K562 (cell line): ENCODE data around the gene CR2. TPM values are rescaled to one million over a fixed set of nuclear protein-coding genes. Genes with fewer than 3 reads are reported as not detected.

Experiments
- ATAC-seq: fragments of 200-7000 bp; cut with Tn5 transposase; 3 replicates; pipeline ENCODE4 v1.9.1; 2020; ENCODE audit warnings: moderate library complexity
- BruUV-seq: library from RNA; stranded (reverse); fragments of 400-500 nt; replicated peaks from 2 replicates; lab custom pipeline; 2021; lab: Mats Ljungman, UMichigan
- CTCF ChIA-PET: fragments of 300-600 bp; formaldehyde crosslinking; extraction: SDS; loops from one replicate; lab custom pipeline; 2021; ENCODE audit warnings: low intra/inter-chr PET ratio; lab: Yijun Ruan, JAX
- POLR2A ChIA-PET: fragments of 300-600, 350-650 bp; sonication (Branson Sonifier 250); formaldehyde crosslinking; extraction: SDS; loops from one replicate; lab custom pipeline; 2021; ENCODE audit warnings: antibody characterized with exemption, inconsistent platforms; lab: Yijun Ruan, JAX
- DNase-seq, 4 experiments: peaks; one replicate each; pipeline versions ENCODE4 v3.0.0 to v3.0.0-alpha.2; 2011 to 2018; ENCODE audit warnings: low spot score in 3 of 4, mixed read lengths in 3 of 4; ENCODE audit errors: extremely low read depth in 1 of 4
- FAIRE-seq: peaks from 2 replicates; lab custom pipeline; 2011; peaks lifted over from hg19 to GRCh38; lab: Jason Lieb, UNC
- H2AFZ ChIP-seq: 2 replicates; pipeline ENCODE4 v1.6.0; 2011; ENCODE audit warnings: low read depth, low read length, control low read depth, inconsistent platforms
- H3K27ac ChIP-seq: fragments of 200-600 bp; 3 replicates; pipeline ENCODE4 v1.8.0; 2011; ENCODE audit warnings: low read depth, mild to moderate bottlenecking, control low read depth, inconsistent platforms, low read length, moderate library complexity, mixed read lengths; ENCODE audit errors: extremely low read depth
- H3K27me3 ChIP-seq, 2 experiments: fragments of 300-600 bp in 1 of 2; 2 replicates in 1 of 2; 3 replicates in 1 of 2; pipeline versions ENCODE4 v1.6.0 to v1.8.0; 2011; ENCODE audit warnings: inconsistent platforms in 2 of 2, low read length in 2 of 2, mild to moderate bottlenecking in 1 of 2, mixed read lengths in 1 of 2, moderate library complexity in 1 of 2; ENCODE audit not compliant: control insufficient read depth in 2 of 2, insufficient read depth in 2 of 2
- H3K36me3 ChIP-seq: fragments of 300-600 bp; 3 replicates; pipeline ENCODE4 v1.8.0; 2011; ENCODE audit warnings: mild to moderate bottlenecking, low read length, inconsistent platforms; ENCODE audit not compliant: control insufficient read depth, insufficient read depth
- H3K4me1 ChIP-seq, 2 experiments: fragments of 200-600 bp in 1 of 2; replicated peaks in 1 of 2; 2 replicates in 1 of 2; 3 replicates in 1 of 2; pipeline versions ENCODE4 v1.5.1 to v1.8.0; 2011; ENCODE audit warnings: inconsistent platforms in 2 of 2, low read length in 2 of 2, mild to moderate bottlenecking in 1 of 2, mixed read lengths in 1 of 2, moderate library complexity in 1 of 2; ENCODE audit not compliant: control insufficient read depth in 2 of 2, insufficient read depth in 2 of 2
- H3K4me2 ChIP-seq: 2 replicates; pipeline ENCODE4 v1.6.1; 2011; ENCODE audit warnings: low read length, control low read depth, inconsistent platforms, mixed read lengths; ENCODE audit not compliant: insufficient read depth
- H3K4me3 ChIP-seq: fragments of 200-600 bp; sonication (generic), shearing (Covaris generic); 2 replicates; pipeline ENCODE4 v1.5.1; 2016; ENCODE audit warnings: control low read depth, inconsistent platforms
- H3K79me2 ChIP-seq: fragments of 200-600 bp; 3 replicates; pipeline ENCODE4 v1.8.0; 2011; ENCODE audit warnings: low read length, inconsistent platforms; ENCODE audit not compliant: control insufficient read depth, insufficient read depth
- H3K9ac ChIP-seq, 2 experiments: 2 replicates each; pipeline versions ENCODE4 v1.6.0 to v1.6.1; 2011; ENCODE audit warnings: low read depth in 2 of 2, low read length in 2 of 2, control low read depth in 1 of 2, inconsistent platforms in 1 of 2, mild to moderate bottlenecking in 1 of 2, mixed read lengths in 1 of 2; ENCODE audit not compliant: insufficient read depth in 1 of 2
- H3K9me1 ChIP-seq: one replicate; pipeline ENCODE4 v1.6.0; 2011; ENCODE audit warnings: inconsistent platforms, mild to moderate bottlenecking, low read length, moderate library complexity; ENCODE audit not compliant: control insufficient read depth, insufficient read depth
- H3K9me3 ChIP-seq: replicated peaks from 2 replicates; pipeline ENCODE4 v1.5.1; 2011; ENCODE audit warnings: low read depth, low read length, inconsistent platforms; ENCODE audit not compliant: control insufficient read depth, insufficient read depth
- H4K20me1 ChIP-seq: replicated peaks from 2 replicates; pipeline ENCODE4 v1.6.1; 2011; ENCODE audit warnings: low read length, inconsistent platforms, mixed read lengths; ENCODE audit not compliant: control insufficient read depth, insufficient read depth
- CHD2 ChIP-seq: IDR thresholded peaks from 2 replicates; pipeline ENCODE4 v1.6.1; 2011; ENCODE audit warnings: low read depth, low read length
- DMBX1 ChIP-seq: fragments of 250-450 bp; sonication (Bioruptor Pico); IDR thresholded peaks from 2 replicates; pipeline ENCODE4 v1.8.0; 2022; ENCODE audit warnings: inconsistent platforms, mild to moderate bottlenecking, moderate library complexity, borderline replicate concordance
- E2F3 ChIP-seq: fragments of 250-450 bp; sonication (Bioruptor Pico); IDR thresholded peaks from 2 replicates; pipeline ENCODE4 v1.4.0; 2020; ENCODE audit warnings: mild to moderate bottlenecking
- FOXA1 ChIP-seq: fragments of 450-650 bp; IDR thresholded peaks from 2 replicates; pipeline ENCODE4 v1.6.1; 2016; ENCODE audit warnings: mild to moderate bottlenecking, borderline replicate concordance
- NFIX ChIP-seq: fragments of 250-450 bp; sonication (Bioruptor Pico); IDR thresholded peaks from 2 replicates; pipeline ENCODE4 v1.4.0; 2020; ENCODE audit warnings: low read depth, mild to moderate bottlenecking, moderate library complexity
- NR2F6 ChIP-seq: fragments of 450-650 bp; formaldehyde crosslinking; IDR thresholded peaks from 2 replicates; pipeline ENCODE4 v1.4.0; 2020; ENCODE audit warnings: mild to moderate bottlenecking
- POLR2H ChIP-seq: IDR thresholded peaks from 2 replicates; pipeline ENCODE4 v1.6.1; 2016; ENCODE audit warnings: missing genetic modification characterization, low read depth, mild to moderate bottlenecking, control low read depth, missing compliant biosample characterization, moderate library complexity
- ZNF41 ChIP-seq: fragments of 250-450 bp; sonication (Bioruptor Pico); conservative IDR thresholded peaks from 2 replicates; pipeline ENCODE4 v1.4.0; 2020; ENCODE audit warnings: mild to moderate bottlenecking
- ZNF589 ChIP-seq: fragments of 200-800 bp; sonication (Bioruptor generic); IDR thresholded peaks from 2 replicates; pipeline ENCODE4 v1.6.1; 2016; ENCODE audit warnings: low read depth, missing genetic modification characterization, missing compliant biosample characterization
- ZNF707 ChIP-seq: fragments of 250-450 bp; sonication (Bioruptor Pico); conservative IDR thresholded peaks from 2 replicates; pipeline ENCODE4 v1.8.0; 2022; ENCODE audit warnings: inconsistent platforms, mild to moderate bottlenecking, moderate library complexity
- WGBS: fragments of 100-300 bp; shearing (Covaris generic); methylation state at CpG from one replicate; pipeline ENCODE4 v1.1.6; 2016; ENCODE audit warnings: low coverage, mixed read lengths; ENCODE audit not compliant: insufficient coverage; ENCODE audit errors: missing lambda C conversion rate; 5-methylcytosine and 5-hydroxymethylcytosine counted together
- in situ Hi-C: fragments of 300-500 bp; cut with MboI; formaldehyde crosslinking; loops from 4 replicates; pipeline ENCODE4 v1.15.0; 2018; ENCODE audit warnings: inconsistent platforms, mixed read lengths
- intact Hi-C: fragments of 100-400 bp; cut with micrococcal nuclease; formaldehyde crosslinking; loops from 2 replicates; pipeline ENCODE4 v1.14.2; 2022
- polyA plus RNA-seq, 8 experiments: library from polyadenylated mRNA; depleted of rRNA in 4 of 8; stranded (reverse) in 5 of 8; unstranded in 3 of 8; fragments of >200 nt; fragmentation: Nextera tagmentation in 2 of 8; fragmentation: Illumina TruSeq in 1 of 8; extraction: Ambion mirVana in 2 of 8; extraction: Trizol in 1 of 8; gene quantifications; 2 replicates each; pipeline versions ENCODE4 v1.2.1 to v1.2.3, GENCODE V29; 2011 to 2014; ENCODE audit warnings: inconsistent platforms in 1 of 8, missing spikeins in 1 of 8
- total RNA-seq, 7 experiments: library from RNA; depleted of rRNA in 6 of 7; stranded (reverse); fragments of >200 nt in 6 of 7; fragmentation: Illumina TruSeq in 2 of 7; extraction: Trizol in 2 of 7; gene quantifications; 2 replicates each; pipeline versions ENCODE4 v1.2.1 to v1.2.3, GENCODE V29; 2011 to 2021; ENCODE audit warnings: low replicate concordance in 1 of 7
- TF ChIP-seq, protein P1 (sequence below): fragments of 450-650 bp; IDR thresholded peaks from 2 replicates; pipeline ENCODE4 v1.6.1; 2017; ENCODE audit warnings: mild to moderate bottlenecking, moderate library complexity
- TF ChIP-seq, protein P2 (sequence below): fragments of 150-350 bp; conservative IDR thresholded peaks from 2 replicates; pipeline ENCODE4 v1.6.1; 2014; ENCODE audit warnings: low read length
- TF ChIP-seq, protein P3 (sequence below): fragments of 250-450 bp; sonication (Bioruptor Pico); IDR thresholded peaks from 2 replicates; pipeline ENCODE4 v1.4.0; 2020; ENCODE audit warnings: mild to moderate bottlenecking, moderate library complexity, borderline replicate concordance

Gene CR2
- total and polyA plus RNA-seq, 9 of the 15 experiments (the other 6 are each of a cell fraction or from before 2014, with no cell fraction given) = 0.07 to 0.67 (median 0.37) TPM

DNA sequence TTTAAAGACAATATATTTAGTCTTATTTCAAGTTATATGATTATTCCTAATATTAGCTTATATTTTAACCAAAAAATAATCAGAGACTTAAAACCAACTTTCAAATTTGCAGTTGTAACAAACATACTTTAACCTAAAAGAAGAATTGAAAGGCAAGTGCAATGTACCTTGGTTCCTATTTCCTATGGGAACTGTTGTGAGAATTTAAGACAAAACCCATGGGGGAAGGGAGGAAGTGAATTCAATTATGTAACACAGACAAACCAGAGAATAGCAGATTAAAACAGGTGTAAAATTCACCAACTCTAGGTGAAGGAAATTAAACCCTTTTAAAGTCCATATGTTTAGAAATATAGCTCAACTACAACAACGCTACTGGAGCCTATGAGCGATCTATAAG, 22.6 kb upstream of the CR2 start:
- H3K9me3 ChIP-seq = peaks cover 9% of the 10 kb centered on the region
- ChIA-PET POLR2A (interaction anchor here (1.2 kb wide), 1 partner anchor 11 kb away, joined by 3 read pairs; no protein-coding TSS in a partner anchor), CTCF (interaction anchor here (0.7 kb wide), 1 partner anchor 175 kb away, joined by 3 read pairs; no protein-coding TSS in a partner anchor)
- no peak overlapping the region for H3K4me3 ChIP-seq
- no peaks in the 10 kb centered on the region for H3K27me3 ChIP-seq
- no peaks in the 10 kb centered on the region for H4K20me1 ChIP-seq
- no peak overlapping the region for H3K27ac ChIP-seq
- ATAC-seq (no peak), DNase-seq (no peak), FAIRE-seq (no peak)
- WGBS = 62% methylated on average over 2 of the region's 2 CpGs
- no TSS peak for BruUV-seq
- H3K4me1 ChIP-seq = peaks cover 0 to 4% of the 10 kb centered on the region in 2 experiments; a peak in 1 of 5 replicates
- in situ Hi-C loops (no loop called here), intact Hi-C loops (no loop called here)
- H3K4me2 ChIP-seq = no peak overlapping the region
- no peak overlapping the region for H2AFZ ChIP-seq
- H3K9ac ChIP-seq = no peak overlapping the region
- H3K9me1 ChIP-seq = no peaks in the 10 kb centered on the region
- H3K36me3 ChIP-seq = no peaks in the 10 kb centered on the region
- no peaks in the 10 kb centered on the region for H3K79me2 ChIP-seq
- TF ChIP-seq FOXA1 (no peak), POLR2H (tag) (no peak), NFIX (CRISPR knock-in tag) (no peak), NR2F6 (CRISPR knock-in tag) (no peak), ZNF707 (CRISPR knock-in tag) (no peak), ZNF41 (no peak), DMBX1 (CRISPR knock-in tag) (no peak), ZNF589 (no peak), E2F3 (CRISPR knock-in tag) (no peak), CHD2 (no peak)
- TF ChIP-seq, protein P1, sequence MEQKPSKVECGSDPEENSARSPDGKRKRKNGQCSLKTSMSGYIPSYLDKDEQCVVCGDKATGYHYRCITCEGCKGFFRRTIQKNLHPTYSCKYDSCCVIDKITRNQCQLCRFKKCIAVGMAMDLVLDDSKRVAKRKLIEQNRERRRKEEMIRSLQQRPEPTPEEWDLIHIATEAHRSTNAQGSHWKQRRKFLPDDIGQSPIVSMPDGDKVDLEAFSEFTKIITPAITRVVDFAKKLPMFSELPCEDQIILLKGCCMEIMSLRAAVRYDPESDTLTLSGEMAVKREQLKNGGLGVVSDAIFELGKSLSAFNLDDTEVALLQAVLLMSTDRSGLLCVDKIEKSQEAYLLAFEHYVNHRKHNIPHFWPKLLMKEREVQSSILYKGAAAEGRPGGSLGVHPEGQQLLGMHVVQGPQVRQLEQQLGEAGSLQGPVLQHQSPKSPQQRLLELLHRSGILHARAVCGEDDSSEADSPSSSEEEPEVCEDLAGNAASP = no peak
- TF ChIP-seq, protein P2, sequence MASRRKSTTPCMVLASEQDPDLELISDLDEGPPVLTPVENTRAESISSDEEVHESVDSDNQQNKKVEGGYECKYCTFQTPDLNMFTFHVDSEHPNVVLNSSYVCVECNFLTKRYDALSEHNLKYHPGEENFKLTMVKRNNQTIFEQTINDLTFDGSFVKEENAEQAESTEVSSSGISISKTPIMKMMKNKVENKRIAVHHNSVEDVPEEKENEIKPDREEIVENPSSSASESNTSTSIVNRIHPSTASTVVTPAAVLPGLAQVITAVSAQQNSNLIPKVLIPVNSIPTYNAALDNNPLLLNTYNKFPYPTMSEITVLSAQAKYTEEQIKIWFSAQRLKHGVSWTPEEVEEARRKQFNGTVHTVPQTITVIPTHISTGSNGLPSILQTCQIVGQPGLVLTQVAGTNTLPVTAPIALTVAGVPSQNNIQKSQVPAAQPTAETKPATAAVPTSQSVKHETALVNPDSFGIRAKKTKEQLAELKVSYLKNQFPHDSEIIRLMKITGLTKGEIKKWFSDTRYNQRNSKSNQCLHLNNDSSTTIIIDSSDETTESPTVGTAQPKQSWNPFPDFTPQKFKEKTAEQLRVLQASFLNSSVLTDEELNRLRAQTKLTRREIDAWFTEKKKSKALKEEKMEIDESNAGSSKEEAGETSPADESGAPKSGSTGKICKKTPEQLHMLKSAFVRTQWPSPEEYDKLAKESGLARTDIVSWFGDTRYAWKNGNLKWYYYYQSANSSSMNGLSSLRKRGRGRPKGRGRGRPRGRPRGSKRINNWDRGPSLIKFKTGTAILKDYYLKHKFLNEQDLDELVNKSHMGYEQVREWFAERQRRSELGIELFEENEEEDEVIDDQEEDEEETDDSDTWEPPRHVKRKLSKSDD = no peak
- TF ChIP-seq, protein P3, sequence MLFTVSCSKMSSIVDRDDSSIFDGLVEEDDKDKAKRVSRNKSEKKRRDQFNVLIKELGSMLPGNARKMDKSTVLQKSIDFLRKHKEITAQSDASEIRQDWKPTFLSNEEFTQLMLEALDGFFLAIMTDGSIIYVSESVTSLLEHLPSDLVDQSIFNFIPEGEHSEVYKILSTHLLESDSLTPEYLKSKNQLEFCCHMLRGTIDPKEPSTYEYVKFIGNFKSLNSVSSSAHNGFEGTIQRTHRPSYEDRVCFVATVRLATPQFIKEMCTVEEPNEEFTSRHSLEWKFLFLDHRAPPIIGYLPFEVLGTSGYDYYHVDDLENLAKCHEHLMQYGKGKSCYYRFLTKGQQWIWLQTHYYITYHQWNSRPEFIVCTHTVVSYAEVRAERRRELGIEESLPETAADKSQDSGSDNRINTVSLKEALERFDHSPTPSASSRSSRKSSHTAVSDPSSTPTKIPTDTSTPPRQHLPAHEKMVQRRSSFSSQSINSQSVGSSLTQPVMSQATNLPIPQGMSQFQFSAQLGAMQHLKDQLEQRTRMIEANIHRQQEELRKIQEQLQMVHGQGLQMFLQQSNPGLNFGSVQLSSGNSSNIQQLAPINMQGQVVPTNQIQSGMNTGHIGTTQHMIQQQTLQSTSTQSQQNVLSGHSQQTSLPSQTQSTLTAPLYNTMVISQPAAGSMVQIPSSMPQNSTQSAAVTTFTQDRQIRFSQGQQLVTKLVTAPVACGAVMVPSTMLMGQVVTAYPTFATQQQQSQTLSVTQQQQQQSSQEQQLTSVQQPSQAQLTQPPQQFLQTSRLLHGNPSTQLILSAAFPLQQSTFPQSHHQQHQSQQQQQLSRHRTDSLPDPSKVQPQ (CRISPR knock-in tag) = no peak
